Measurements from ENCODE around the gene AASDHPPT. TPM values are rescaled to one million over a fixed set of nuclear protein-coding genes. Genes with fewer than 3 reads are reported as not detected.

Gene AASDHPPT
- total and polyA plus RNA-seq, 8 donors, result 3.5 to 60.1 (median 19.7) TPM

GRCh38 chr11:106131998-106132397 lies 54.5 kb downstream of the AASDHPPT start:
- 63 to 86% (median 80%) methylated on average over 2 of the region's 2 CpGs for WGBS, 5 donors
- H3K27ac ChIP-seq, result no peak overlapping the region
- no peak for TF ChIP-seq EP300 (IDR thresholded peaks at IDR 0.05)
- TF ChIP-seq POLR2AphosphoS5 (IDR thresholded peaks at IDR 0.05), result no peak
- TF ChIP-seq POLR2A (IDR thresholded peaks at IDR 0.05), result no peak
- TF ChIP-seq CTCF (IDR thresholded peaks at IDR 0.05), result no peak
- DNase-seq, result no peak
- H3K4me1 ChIP-seq, result no peaks in the 10 kb centered on the region
- H3K36me3 ChIP-seq, result no peaks in the 10 kb centered on the region
- no peak overlapping the region for H3K4me3 ChIP-seq
- intact Hi-C loops (cut with DNase I; ENCODE audit: low total_unique reads), result no loop called here
- no peaks in the 10 kb centered on the region for H3K27me3 ChIP-seq
- no peaks in the 10 kb centered on the region for H3K9me3 ChIP-seq

- H3K9me3 ChIP-seq, result no peaks in the 10 kb centered on the region
- no peak overlapping the region for H3K27ac ChIP-seq
- DNase-seq, result no peak
- no peaks in the 10 kb centered on the region for H3K27me3 ChIP-seq
- H3K36me3 ChIP-seq, result no peaks in the 10 kb centered on the region
- H3K4me3 ChIP-seq, result no peak overlapping the region
- H3K4me1 ChIP-seq, result no peaks in the 10 kb centered on the region
- TF ChIP-seq CTCF (IDR thresholded peaks at IDR 0.05), result no peak
- no peak for TF ChIP-seq POLR2A (IDR thresholded peaks at IDR 0.05)
- 73 to 87% (median 79%) methylated on average over 3 of the region's 3 CpGs for WGBS, 5 donors
- intact Hi-C loops (cut with DNase I; ENCODE audit: low total_unique reads), result no loop called here
Measured at GRCh38 chr11:106132582-106133354, 55.3 kb downstream of the AASDHPPT start.

GRCh38 chr11:106133529-106133928 lies 56.1 kb downstream of the AASDHPPT start:
- Histone ChIP-seq H3K36me3 (no peaks in the 10 kb centered on the region), H3K4me3 (no peak overlapping the region), H3K4me1 (no peaks in the 10 kb centered on the region), H3K9me3 (no peaks in the 10 kb centered on the region), H3K27me3 (no peaks in the 10 kb centered on the region), H3K27ac (no peak overlapping the region)
- intact Hi-C loops (cut with DNase I; ENCODE audit: low total_unique reads), result no loop called here
- no peak for DNase-seq
- TF ChIP-seq CTCF (IDR thresholded peaks at IDR 0.05) (no peak), EP300 (IDR thresholded peaks at IDR 0.05) (no peak), POLR2AphosphoS5 (IDR thresholded peaks at IDR 0.05) (no peak)

GRCh38 chr11:106137061-106137460 lies 59.6 kb downstream of the AASDHPPT start:
- DNase-seq, result no peak
- Histone ChIP-seq H3K9me3 (no peaks in the 10 kb centered on the region), H3K27me3 (no peaks in the 10 kb centered on the region), H3K27ac (no peak overlapping the region), H3K4me1 (no peaks in the 10 kb centered on the region), H3K4me3 (no peak overlapping the region), H3K36me3 (no peaks in the 10 kb centered on the region)
- intact Hi-C loops (cut with DNase I; ENCODE audit: low total_unique reads), result no loop called here
- TF ChIP-seq EP300 (IDR thresholded peaks at IDR 0.05) (no peak), POLR2AphosphoS5 (IDR thresholded peaks at IDR 0.05) (no peak), CTCF (IDR thresholded peaks at IDR 0.05) (no peak), POLR2A (IDR thresholded peaks at IDR 0.05) (no peak)

Measured in stomach (tissue), 9 donors.